Effector CD4-positive, alpha-beta T cell (primary cell): ENCODE data around the gene IFITM2.
"Not testable (repeated sequence)": the region's sequence is repeated elsewhere in the genome, so short reads cannot be mapped to it uniquely, and the experiment has no call there.

Experiments
- DNase-seq: peaks from one replicate; pipeline ENCODE4 v3.0.0-alpha.2; 2020

The IFITM2 gene

DNA sequence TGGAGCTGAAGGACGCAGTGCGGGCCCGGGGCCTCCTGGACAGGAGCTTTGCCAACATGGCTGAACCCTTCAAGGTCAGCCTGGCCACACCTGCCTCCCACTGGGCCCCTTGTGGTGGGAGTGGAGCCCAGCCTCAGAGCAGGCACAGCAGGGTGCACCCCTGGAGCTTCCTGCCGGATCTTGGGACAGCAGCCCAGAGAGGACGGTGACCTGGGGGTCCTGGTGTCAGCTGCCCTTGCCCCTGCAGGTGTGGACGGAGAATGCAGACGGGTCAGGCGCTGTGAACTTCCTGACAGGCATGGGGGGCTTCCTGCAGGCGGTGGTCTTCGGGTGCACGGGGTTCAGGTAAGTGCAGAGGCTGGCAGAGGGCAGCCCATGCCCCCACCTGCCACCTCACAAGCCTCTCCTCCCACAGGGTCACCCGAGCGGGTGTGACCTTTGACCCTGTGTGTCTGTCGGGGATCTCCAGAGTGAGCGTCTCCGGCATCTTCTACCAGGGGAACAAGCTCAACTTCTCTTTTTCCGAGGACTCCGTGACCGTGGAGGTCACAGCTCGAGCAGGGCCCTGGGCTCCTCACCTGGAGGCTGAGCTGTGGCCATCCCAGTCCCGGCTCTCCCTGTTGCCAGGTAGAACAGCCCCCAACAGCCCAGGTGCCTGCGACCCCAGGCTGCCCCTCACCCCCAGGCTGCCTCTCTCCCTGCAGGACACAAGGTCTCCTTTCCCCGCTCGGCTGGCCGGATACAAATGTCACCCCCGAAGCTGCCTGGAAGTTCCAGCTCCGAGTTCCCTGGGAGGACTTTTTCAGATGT is 13.6 kb upstream of the IFITM2 start:
- no peak for DNase-seq

DNA sequence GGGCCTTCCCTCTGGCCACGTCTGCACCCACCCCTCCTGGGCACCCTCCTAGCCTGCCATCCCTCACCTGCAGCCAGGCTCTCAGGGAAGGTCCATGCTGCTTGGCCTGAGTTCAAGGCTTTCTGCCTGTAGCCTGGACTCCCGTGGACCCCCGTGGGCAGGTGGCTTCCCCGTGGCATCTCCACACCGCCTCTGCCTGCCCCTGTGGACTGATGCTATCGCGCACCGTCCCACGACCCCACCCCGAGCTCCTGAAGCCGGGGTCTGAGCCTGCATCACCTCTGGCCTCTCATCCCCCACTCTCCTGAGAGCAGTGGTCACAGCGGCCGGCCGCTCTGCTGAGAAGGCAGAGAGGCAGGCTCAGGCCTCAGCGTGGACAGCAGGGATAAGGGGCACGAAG is 12.8 kb upstream of the IFITM2 start:
- DNase-seq = no peak

- no peak for DNase-seq
Observed at GRCh38 chr11:295351-296170, 12.1 kb upstream of the IFITM2 start.

- no peak for DNase-seq
Observed at GRCh38 chr11:296171-297050, 11.2 kb upstream of the IFITM2 start.

DNA sequence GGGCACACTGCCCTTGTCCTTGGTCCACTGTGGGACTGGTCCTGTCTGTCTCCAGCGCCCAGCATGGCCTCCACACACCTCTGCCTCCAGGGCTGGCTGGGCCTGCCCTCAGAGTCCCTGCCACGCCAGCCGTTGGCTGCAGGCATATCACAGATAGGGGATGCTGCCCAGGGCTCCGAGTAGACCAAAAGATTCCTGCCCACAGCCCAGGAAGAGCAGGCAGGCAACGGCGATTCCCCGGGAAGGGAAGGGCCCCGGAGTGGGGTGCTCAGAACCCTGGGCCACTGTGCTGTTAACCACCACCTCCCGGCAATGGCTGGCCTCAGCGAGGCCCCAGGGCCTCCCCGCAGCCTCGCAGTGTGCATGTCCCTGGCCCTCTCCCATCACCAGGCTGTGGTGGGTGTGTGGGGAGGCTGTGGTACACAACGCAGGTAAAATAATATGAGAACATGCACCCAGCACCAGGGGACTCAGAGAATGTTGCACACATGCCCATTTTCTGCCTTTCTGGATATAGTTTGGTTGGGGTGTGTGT is 10.5 kb upstream of the IFITM2 start:
- no peak for DNase-seq

DNA sequence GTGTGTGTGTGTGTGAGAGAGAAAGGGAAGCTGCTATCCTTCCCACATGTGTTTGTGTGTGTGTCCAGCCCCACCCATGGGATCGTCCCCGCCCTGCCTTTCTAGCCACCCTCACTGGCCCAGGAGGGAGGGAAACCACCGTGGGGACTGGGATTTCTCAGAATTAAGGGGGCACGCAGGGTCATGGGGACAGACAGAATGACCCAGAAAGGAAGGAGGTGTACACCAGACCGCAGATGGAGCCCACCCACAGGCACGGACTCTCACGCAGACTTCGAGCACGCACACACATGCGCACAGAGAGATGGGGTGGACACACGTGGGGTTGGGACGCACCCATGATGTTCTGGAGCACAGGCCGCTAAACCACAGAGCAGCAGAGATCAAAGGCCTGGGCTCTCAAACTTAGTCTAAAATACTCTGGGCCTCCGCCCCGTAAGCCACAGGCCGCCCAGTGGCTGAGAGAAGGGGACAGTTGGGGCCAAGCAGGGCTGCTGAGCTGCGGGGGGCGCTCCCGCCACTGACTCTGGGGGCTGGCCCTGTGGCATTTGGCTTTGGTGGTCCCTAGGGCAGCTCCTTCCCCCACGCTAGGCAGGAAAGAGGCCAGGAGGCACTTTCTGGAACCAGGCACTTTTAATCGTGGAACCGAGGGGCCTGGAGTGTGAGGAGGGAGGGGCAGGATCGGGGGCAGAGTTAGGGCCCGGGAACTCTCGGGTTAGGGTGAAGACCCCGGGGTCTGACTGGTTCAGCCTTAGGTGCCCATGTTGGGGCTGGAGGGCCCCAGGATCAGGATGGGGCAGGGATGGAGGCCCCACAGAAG is 9.8 kb upstream of the IFITM2 start:
- no peak for DNase-seq

DNA sequence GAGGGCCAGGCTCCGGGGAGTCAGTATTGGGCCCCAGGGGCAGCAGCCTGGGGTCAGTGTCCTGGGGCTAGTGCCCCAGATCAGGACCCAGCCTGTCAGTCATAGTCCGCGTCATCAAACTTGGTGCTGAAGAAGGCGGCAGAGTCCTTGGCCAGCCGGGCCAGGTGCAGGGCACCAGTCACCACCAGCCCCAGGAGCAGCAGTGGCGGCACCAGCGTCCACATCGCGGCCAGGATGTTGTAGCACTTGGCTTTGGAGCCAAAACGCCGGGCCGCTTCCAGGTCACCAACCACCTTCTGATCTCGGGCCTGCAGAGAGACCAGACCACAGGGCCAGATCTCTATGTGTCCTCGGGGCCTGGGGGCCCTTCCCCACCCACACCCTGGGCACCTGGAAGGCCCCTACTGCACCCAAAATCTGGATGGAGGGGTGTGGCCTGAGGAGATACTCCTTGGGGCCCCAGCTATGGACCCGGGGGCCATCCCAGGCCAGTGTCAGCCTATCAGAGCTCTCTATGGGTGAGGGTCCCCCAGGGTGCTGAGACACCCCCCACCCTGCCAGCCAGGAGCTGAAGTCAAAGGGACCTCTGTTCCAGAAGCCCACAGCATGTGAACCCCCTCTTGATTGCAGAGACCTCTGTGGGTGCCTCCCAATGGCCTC is 9.1 kb upstream of the IFITM2 start:
- DNase-seq = no peak

GRCh38 chr11:299081-299891 is 8.3 kb upstream of the IFITM2 start, which contains the start of gene IFITM5:
TSS of gene IFITM5 (minus strand) at chr11:299526. CDS start at chr11:299490, 36 bp downstream.
- DNase-seq = no peak

DNA sequence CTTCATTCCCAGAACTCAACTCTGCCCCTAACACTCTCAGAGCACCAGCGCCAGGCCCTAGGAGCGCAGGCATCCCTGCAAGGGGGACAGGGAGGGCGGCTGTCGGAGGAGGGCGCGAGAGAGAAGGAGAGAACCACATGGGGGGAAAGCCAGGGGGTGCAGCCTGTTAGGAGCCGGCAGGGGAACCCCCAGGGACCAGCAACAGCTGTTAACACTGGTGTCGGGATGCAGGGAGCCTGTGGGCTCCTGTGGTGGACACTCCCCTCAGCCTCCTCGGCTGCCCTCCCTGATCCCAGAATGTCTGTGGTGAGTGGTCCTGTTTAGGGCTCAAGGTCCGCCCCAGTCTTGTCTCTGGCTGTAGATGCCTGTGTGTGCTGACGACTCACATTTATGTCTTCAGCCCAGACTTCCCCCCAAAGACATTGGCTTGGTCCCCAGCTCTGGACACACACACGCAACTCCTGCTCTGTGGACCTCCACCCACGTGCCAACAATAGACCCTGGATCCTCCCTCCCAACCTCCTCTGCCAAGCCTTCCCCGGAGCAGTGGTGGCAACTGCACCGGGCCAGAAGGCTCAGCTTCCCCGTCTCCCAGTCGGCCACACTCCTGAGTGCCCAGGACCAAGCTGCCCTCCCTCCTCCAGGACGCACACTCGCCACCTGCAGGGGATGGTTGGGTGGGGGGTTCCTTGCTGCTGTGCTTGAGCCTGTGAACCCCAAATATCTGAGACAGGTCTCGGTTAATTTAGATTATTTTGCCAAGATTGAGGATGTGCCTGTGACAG is 7.5 kb upstream of the IFITM2 start:
- DNase-seq = no peak

DNA sequence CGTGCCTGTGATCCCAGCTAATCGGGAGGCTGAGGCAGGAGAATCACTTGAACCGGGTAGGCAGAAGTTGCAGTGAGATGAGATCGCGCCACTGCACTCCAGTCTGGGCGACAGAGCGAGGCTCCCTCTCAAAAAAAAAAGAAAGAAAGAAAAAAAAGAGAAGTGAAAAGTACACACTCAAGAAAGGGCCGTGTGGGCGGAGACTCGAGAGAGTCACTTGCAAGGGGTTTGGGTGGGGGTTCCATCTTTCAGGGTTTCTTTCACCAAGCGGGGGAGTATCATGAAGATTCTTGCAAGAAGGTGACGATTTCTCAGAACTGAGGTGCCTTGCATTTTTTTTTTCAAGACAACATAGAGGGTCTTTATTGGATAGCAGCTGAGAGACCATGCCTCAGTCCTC is 4.3 kb upstream of the IFITM2 start:
- no peak for DNase-seq

GRCh38 chr11:304061-304506 is 3.5 kb upstream of the IFITM2 start:
- DNase-seq = no peak

DNA sequence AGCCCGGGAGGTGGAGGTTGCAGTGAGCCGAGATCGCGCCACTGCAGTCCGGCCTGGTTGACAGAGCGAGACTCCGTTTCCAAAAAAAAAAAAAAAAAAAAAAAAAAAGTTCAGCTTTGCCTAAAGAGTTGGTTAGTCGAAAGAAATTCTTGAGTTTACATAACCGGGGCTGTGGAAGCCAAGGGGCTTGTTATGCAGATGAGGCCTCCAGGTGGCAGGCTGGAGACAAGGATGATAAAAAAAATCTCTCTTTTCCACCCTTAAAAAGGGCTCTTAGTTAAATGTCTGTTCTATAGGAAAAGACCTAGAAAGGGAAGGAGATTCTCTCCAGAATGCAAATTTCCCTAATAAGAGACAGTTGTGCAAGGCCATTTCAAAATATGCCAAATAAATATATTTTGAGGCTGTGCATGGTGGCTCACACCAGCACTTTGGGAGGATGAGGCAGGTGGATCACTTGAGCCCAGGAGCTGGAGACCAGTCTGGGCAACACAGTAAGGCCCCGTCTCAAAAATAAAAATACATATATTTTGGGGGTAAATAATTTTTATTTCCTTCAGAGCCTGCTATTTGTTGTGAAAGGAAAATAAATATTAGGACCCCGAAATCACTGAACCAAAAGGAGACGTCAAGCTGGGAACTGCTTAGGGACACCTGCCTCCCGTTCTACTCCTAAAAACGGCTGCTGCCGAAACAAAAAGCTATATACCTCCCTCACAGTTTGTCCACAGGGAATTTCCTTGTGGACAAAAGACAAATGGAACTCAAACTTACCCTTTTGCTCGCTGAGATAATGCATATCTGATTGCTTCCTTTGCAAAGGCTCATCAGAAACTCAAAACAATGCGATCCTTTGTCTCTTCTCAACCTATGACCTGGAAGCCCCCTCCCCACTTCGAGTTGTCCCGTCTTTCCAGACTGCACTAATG is 2.4 kb upstream of the IFITM2 start:
- DNase-seq = peak; percentile 56

DNA sequence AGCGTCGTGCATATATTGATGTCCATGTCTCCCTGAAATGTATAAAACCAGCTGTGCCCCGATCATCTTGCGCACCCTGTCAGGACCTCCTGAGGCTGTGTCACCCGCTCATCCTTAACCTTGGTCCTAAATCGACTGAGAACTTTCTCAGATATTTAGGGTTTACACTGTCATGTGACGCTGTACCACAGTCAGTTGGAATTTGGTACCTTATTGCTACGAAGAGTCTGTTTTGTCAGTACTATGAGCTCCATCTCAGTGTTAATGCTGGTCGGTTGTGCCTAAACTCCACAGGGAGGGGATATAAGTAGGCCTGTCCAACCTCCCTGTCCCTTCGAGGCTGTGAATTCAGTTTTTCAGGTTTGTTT is 1.8 kb upstream of the IFITM2 start:
- DNase-seq = no peak

- DNase-seq = no peak
Observed at GRCh38 chr11:306645-307371, 808 bp upstream of the IFITM2 start.

DNA sequence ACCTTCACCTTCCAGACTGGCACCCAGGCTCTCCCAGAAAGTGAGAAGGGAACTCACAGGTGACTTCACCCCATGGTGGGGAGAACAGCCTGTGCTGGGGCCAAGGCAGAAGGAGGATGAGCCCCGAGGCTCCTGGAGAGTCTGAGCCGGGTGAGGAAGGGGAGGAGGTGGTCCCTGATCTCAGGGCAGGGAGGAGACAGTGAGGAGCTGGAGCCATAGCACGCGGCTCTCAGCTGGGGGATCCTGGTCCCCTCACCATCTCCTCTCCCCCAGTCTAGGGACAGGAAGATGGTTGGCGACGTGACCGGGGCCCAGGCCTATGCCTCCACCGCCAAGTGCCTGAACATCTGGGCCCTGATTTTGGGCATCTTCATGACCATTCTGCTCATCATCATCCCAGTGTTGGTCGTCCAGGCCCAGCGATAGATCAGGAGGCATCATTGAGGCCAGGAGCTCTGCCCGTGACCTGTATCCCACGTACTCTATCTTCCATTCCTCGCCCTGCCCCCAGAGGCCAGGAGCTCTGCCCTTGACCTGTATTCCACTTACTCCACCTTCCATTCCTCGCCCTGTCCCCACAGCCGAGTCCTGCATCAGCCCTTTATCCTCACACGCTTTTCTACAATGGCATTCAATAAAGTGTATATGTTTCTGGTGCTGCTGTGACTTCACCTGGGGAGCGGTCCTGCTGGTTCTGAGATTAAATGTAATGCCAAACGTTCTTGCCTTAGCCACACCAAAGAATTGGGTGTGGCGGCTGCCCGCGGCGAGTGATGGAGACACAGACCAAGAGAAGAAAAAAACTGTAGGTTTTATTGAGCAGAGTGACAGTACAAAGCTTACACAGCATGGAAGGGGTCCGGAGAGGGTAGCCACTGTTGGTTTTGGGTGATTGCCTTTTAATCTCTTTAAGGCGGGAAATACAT is 1.4 kb downstream of the IFITM2 start:
- peak; percentile 40 for DNase-seq

DNA sequence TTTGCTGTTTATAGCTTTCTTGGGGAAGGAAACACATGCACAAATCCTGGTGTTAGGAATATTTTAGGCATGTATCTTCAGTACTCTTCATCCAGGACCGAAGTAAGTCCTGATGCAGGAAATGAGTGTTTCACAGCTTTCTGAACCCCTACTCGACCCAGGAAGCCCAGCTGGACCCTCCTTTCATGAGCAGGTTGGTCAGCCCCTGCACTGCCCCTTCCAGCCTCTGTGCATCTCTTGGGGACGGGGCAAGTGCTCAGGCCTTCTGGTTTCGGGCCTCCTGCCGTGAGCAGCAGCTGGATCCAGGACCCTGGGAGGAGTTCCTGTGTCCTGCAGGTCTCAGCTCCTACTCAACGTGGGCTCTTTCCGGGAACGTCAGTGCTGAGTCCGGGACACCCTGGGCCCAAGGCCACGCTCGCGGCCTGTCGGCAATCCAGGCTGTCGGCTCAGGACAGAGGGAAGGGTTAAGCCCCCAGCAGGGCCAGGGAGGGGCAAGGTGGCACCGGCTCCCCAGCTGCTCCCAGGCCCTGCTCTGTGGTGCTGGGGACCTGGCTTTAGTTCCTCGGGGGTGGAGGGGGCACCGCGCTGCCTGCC is 2.5 kb downstream of the IFITM2 start:
- DNase-seq = not testable (repeated sequence)
